ENCODE measurements around the gene ERCC6L2. TPM values are rescaled to one million over a fixed set of nuclear protein-coding genes. Genes with fewer than 3 reads are reported as not detected.

ERCC6L2 gene
- total and polyA plus RNA-seq, 10 of the 15 experiments (the other 5 are each of a cell fraction or from before 2014, with no cell fraction given) = 8.1 to 45.0 (median 22.6) TPM

GRCh38 chr9:95970317-95970716 lies 94.8 kb downstream of the ERCC6L2 start:
- ChIA-PET SMC1A (ENCODE audit: uncharacterized antibody, unreplicated experiment) (no interaction called here), RAD21 (ENCODE audit: unreplicated experiment) (no interaction called here), POLR2A (no interaction called here), CTCF (interaction anchor here (0.6 to 1.4 kb wide), 2 partner anchors 243 to 262 kb away, joined by 3 to 4 read pairs; no protein-coding TSS in a partner anchor)
- no TSS peak for BruUV-seq (replicated peaks)
- Histone ChIP-seq H2AFZ (ENCODE audit: control insufficient read depth, low read depth, low read length) (no peak overlapping the region), H3K9me3 (replicated peaks; ENCODE audit: control insufficient read depth, insufficient read depth, low read length) (no peaks in the 10 kb centered on the region), H3K36me3 (ENCODE audit: control insufficient read depth in 2 of 2, insufficient read depth in 2 of 2, low read length in 1 of 2) (0 out of 4 replicates have a peak, but pooled peaks cover 0 to 3% of the 10 kb centered on the region in 2 experiments), H3K79me2 (ENCODE audit: control insufficient read depth, insufficient read depth, low read length) (no peaks in the 10 kb centered on the region), H3K4me1 (ENCODE audit: control insufficient read depth, insufficient read depth, low read length) (no peaks in the 10 kb centered on the region), H3K4me2 (ENCODE audit: control insufficient read depth, insufficient read depth) (no peak overlapping the region), H3K27ac (ENCODE audit: control insufficient read depth, insufficient read depth) (no peak overlapping the region), H3K4me3 (no peak overlapping the region), H4K20me1 (ENCODE audit: control insufficient read depth, insufficient read depth) (no peaks in the 10 kb centered on the region), H3K9ac (ENCODE audit: control insufficient read depth, insufficient read depth, low read length) (no peak overlapping the region), H3K27me3 (replicated peaks in 1 of 2; ENCODE audit: control insufficient read depth in 2 of 2, insufficient read depth in 2 of 2, low read length in 1 of 2) (no peaks in the 10 kb centered on the region)
- intact Hi-C loops (cut with micrococcal nuclease; ENCODE audit: unreplicated experiment) (no loop called here), in situ Hi-C loops (cut with MboI) (no loop called here)
- DNase-seq (ENCODE audit: low read depth, low spot score) = no peak
- FAIRE-seq = no peak
- no peak for ATAC-seq
- no peak for TF ChIP-seq ZNF217 (IDR thresholded peaks at IDR 0.05)
- TF ChIP-seq ZNF207 (IDR thresholded peaks at IDR 0.05; ENCODE audit: borderline replicate concordance) = no peak
- TF ChIP-seq CHD2 (IDR thresholded peaks at IDR 0.05; ENCODE audit: borderline replicate concordance, low read depth, low read length) = no peak
- no peak for TF ChIP-seq USF2 (IDR thresholded peaks at IDR 0.05; ENCODE audit: borderline replicate concordance, low read depth, low read length)
- TF ChIP-seq, protein P1, sequence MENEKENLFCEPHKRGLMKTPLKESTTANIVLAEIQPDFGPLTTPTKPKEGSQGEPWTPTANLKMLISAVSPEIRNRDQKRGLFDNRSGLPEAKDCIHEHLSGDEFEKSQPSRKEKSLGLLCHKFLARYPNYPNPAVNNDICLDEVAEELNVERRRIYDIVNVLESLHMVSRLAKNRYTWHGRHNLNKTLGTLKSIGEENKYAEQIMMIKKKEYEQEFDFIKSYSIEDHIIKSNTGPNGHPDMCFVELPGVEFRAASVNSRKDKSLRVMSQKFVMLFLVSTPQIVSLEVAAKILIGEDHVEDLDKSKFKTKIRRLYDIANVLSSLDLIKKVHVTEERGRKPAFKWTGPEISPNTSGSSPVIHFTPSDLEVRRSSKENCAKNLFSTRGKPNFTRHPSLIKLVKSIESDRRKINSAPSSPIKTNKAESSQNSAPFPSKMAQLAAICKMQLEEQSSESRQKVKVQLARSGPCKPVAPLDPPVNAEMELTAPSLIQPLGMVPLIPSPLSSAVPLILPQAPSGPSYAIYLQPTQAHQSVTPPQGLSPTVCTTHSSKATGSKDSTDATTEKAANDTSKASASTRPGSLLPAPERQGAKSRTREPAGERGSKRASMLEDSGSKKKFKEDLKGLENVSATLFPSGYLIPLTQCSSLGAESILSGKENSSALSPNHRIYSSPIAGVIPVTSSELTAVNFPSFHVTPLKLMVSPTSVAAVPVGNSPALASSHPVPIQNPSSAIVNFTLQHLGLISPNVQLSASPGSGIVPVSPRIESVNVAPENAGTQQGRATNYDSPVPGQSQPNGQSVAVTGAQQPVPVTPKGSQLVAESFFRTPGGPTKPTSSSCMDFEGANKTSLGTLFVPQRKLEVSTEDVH (IDR thresholded peaks at IDR 0.05; ENCODE audit: low read depth, partially characterized antibody) = no peak
- TF ChIP-seq, protein P2, sequence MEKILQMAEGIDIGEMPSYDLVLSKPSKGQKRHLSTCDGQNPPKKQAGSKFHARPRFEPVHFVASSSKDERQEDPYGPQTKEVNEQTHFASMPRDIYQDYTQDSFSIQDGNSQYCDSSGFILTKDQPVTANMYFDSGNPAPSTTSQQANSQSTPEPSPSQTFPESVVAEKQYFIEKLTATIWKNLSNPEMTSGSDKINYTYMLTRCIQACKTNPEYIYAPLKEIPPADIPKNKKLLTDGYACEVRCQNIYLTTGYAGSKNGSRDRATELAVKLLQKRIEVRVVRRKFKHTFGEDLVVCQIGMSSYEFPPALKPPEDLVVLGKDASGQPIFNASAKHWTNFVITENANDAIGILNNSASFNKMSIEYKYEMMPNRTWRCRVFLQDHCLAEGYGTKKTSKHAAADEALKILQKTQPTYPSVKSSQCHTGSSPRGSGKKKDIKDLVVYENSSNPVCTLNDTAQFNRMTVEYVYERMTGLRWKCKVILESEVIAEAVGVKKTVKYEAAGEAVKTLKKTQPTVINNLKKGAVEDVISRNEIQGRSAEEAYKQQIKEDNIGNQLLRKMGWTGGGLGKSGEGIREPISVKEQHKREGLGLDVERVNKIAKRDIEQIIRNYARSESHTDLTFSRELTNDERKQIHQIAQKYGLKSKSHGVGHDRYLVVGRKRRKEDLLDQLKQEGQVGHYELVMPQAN (conservative IDR thresholded peaks at IDR 0.05) = no peak
- TF ChIP-seq RBBP5 (conservative IDR thresholded peaks at IDR 0.05) = no peak
- no peak for TF ChIP-seq SPI1 (IDR thresholded peaks at IDR 0.05; ENCODE audit: borderline replicate concordance, insufficient read depth, low read depth, low read length)
- TF ChIP-seq CBFB (IDR thresholded peaks at IDR 0.05; ENCODE audit: low read depth) = no peak
- TF ChIP-seq, protein P3, sequence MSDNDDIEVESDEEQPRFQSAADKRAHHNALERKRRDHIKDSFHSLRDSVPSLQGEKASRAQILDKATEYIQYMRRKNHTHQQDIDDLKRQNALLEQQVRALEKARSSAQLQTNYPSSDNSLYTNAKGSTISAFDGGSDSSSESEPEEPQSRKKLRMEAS (IDR thresholded peaks at IDR 0.05; ENCODE audit: low read depth, low read length) = no peak
- no peak for TF ChIP-seq NFYB (IDR thresholded peaks at IDR 0.05; ENCODE audit: insufficient read depth, low read depth, low read length)
- TF ChIP-seq PBX3 (IDR thresholded peaks at IDR 0.05; ENCODE audit: insufficient replicate concordance, low read depth, low read length) = no peak
- no peak for TF ChIP-seq TCF12 (IDR thresholded peaks at IDR 0.05; ENCODE audit: low read depth, low read length)

All from GM12878 (cell line).